GM23338 (cell line): ENCODE measurements around the gene MTLN. TPM values are rescaled to one million over a fixed set of nuclear protein-coding genes. Genes with fewer than 3 reads are reported as not detected.

ENCODE experiments used
- ATAC-seq: fragments of 200-7000 bp; cut with Tn5 transposase; 3 replicates; pipeline ENCODE4 v1.9.1; 2020
- DNase-seq: peaks from one replicate; pipeline ENCODE4 v3.0.0-alpha.2; 2015; ENCODE audit warnings: low spot score
- H2AFZ ChIP-seq: fragments of 200-600 bp; sonication (generic); 2 replicates; pipeline ENCODE4 v1.8.0; 2016; ENCODE audit warnings: antibody characterized with exemption, mild to moderate bottlenecking, moderate library complexity
- H3F3A ChIP-seq: fragments of 200-600 bp; sonication (generic); replicated peaks from 2 replicates; pipeline ENCODE4 v1.8.0; 2017; ENCODE audit warnings: antibody characterized with exemption, mixed run types, low read depth
- H3K27ac ChIP-seq: fragments of 200-600 bp; sonication (generic); 2 replicates; pipeline ENCODE4 v1.6.1; 2016; ENCODE audit warnings: low read depth
- H3K27me3 ChIP-seq: fragments of 200-600 bp; sonication (generic); 2 replicates; pipeline ENCODE4 v1.8.0; 2016; ENCODE audit warnings: mild to moderate bottlenecking, mixed run types, moderate library complexity; ENCODE audit not compliant: insufficient read depth
- H3K36me3 ChIP-seq: fragments of 200-600 bp; sonication (generic); 2 replicates; pipeline ENCODE4 v1.8.0; 2016; ENCODE audit warnings: mild to moderate bottlenecking; ENCODE audit not compliant: insufficient read depth
- H3K4me1 ChIP-seq: fragments of 200-600 bp; sonication (generic); 2 replicates; pipeline ENCODE4 v1.8.0; 2016; ENCODE audit warnings: mild to moderate bottlenecking, moderate library complexity; ENCODE audit not compliant: insufficient read depth
- H3K4me2 ChIP-seq: fragments of 200-600 bp; sonication (generic); 2 replicates; pipeline ENCODE4 v1.7.1; 2017; ENCODE audit warnings: mixed run types
- H3K4me3 ChIP-seq: fragments of 200-600 bp; sonication (generic); 2 replicates; pipeline ENCODE4 v1.6.1; 2016; ENCODE audit warnings: mixed run types
- H3K79me2 ChIP-seq: fragments of 200-600 bp; sonication (generic); replicated peaks from 2 replicates; pipeline ENCODE4 v1.8.0; 2017; ENCODE audit warnings: mild to moderate bottlenecking; ENCODE audit not compliant: insufficient read depth
- H3K9me2 ChIP-seq: fragments of 200-600 bp; sonication (generic); 2 replicates; pipeline ENCODE4 v1.8.0; 2017; ENCODE audit not compliant: insufficient read depth
- H4K20me1 ChIP-seq: fragments of 200-600 bp; sonication (generic); replicated peaks from 2 replicates; pipeline ENCODE4 v1.8.0; 2017; ENCODE audit warnings: mild to moderate bottlenecking; ENCODE audit not compliant: insufficient read depth
- H3K27ac Mint-ChIP-seq: 2 replicates; pipeline ENCODE4 v1.8.0; 2020; ENCODE audit warnings: inconsistent platforms, mild to moderate bottlenecking, moderate library complexity, mixed read lengths
- H3K27me3 Mint-ChIP-seq: 3 replicates; pipeline ENCODE4 v1.8.0; 2022; ENCODE audit warnings: low read depth, mild to moderate bottlenecking, moderate library complexity, mixed read lengths, inconsistent platforms; ENCODE audit not compliant: insufficient read depth, poor library complexity
- H3K36me3 Mint-ChIP-seq: 3 replicates; pipeline ENCODE4 v1.8.0; 2021; ENCODE audit warnings: low read depth, mild to moderate bottlenecking, inconsistent platforms, moderate library complexity, mixed read lengths
- H3K4me1 Mint-ChIP-seq: 3 replicates; pipeline ENCODE4 v1.8.0; 2020; ENCODE audit warnings: mild to moderate bottlenecking, inconsistent platforms, mixed read lengths
- H3K4me3 Mint-ChIP-seq: 3 replicates; pipeline ENCODE4 v1.8.0; 2021; ENCODE audit warnings: moderate library complexity, mild to moderate bottlenecking, inconsistent platforms, mixed read lengths
- H3K9me3 Mint-ChIP-seq: 3 replicates; pipeline ENCODE4 v1.8.0; 2020; ENCODE audit warnings: moderate library complexity, mild to moderate bottlenecking, inconsistent platforms, mixed read lengths
- CREB1 ChIP-seq: fragments of 250-450 bp; sonication (Bioruptor Pico); IDR thresholded peaks from 2 replicates; pipeline ENCODE4 v1.5.0; 2020; ENCODE audit warnings: low read depth, mild to moderate bottlenecking, moderate library complexity
- EZH2 ChIP-seq: fragments of 200-600 bp; sonication (generic); IDR thresholded peaks from one replicate; pipeline ENCODE4 v1.8.0; 2017; ENCODE audit warnings: antibody characterized with exemption, mild to moderate bottlenecking, low read depth; ENCODE audit not compliant: unreplicated experiment
- EZH2phosphoT487 ChIP-seq: fragments of 200-600 bp; sonication (generic); IDR thresholded peaks from one replicate; pipeline ENCODE4 v1.8.1; 2018; ENCODE audit warnings: antibody characterized with exemption; ENCODE audit not compliant: unreplicated experiment
- JUNB ChIP-seq: IDR thresholded peaks from one replicate; pipeline ENCODE4 v1.6.1; 2016; ENCODE audit warnings: antibody characterized with exemption; ENCODE audit not compliant: unreplicated experiment
- POLR2AphosphoS5 ChIP-seq: IDR thresholded peaks from 2 replicates; pipeline ENCODE4 v1.6.1; 2016; ENCODE audit warnings: antibody characterized with exemption, low read depth
- STAT1 ChIP-seq: IDR thresholded peaks from one replicate; pipeline ENCODE4 v1.6.1; 2016; ENCODE audit warnings: antibody characterized with exemption; ENCODE audit not compliant: unreplicated experiment
- ZNF114 ChIP-seq: fragments of 250-450 bp; sonication (Bioruptor Pico); IDR thresholded peaks from 2 replicates; pipeline ENCODE4 v1.5.0; 2020; ENCODE audit warnings: mild to moderate bottlenecking, moderate library complexity
- ZNF331 ChIP-seq: fragments of 250-450 bp; sonication (Bioruptor Pico); IDR thresholded peaks from 2 replicates; pipeline ENCODE4 v1.5.0; 2020; ENCODE audit warnings: low read depth, mild to moderate bottlenecking, moderate library complexity
- polyA plus RNA-seq: library from polyadenylated mRNA; unstranded; fragments of >200 nt; fragmentation: Nextera tagmentation; extraction: Ambion mirVana; gene quantifications from 2 replicates; pipeline ENCODE4 v1.2.1, GENCODE V29; 2016
- total RNA-seq: library from RNA; depleted of rRNA; stranded (reverse); fragments of >200 nt; shearing (Covaris generic); gene quantifications from 2 replicates; pipeline ENCODE4 v1.2.3, GENCODE V29; 2014
- TF ChIP-seq, protein P1 (sequence below): IDR thresholded peaks from one replicate; pipeline ENCODE4 v1.6.1; 2018; ENCODE audit warnings: antibody characterized with exemption; ENCODE audit not compliant: unreplicated experiment
- TF ChIP-seq, protein P2 (sequence below): IDR thresholded peaks from 2 replicates; pipeline ENCODE4 v1.6.1; 2016; ENCODE audit warnings: antibody characterized with exemption
- TF ChIP-seq, protein P3 (sequence below), 2 experiments: fragments of 200-600 bp in 1 of 2; sonication (generic) in 1 of 2; conservative IDR thresholded peaks; 2 replicates each; pipeline versions ENCODE4 v1.5.1 to v1.6.1; 2016 to 2017; ENCODE audit warnings: antibody characterized with exemption in 2 of 2, low read depth in 2 of 2, mild to moderate bottlenecking in 2 of 2, moderate library complexity in 1 of 2

MTLN gene
- total and polyA plus RNA-seq, 2 experiments from 2014 or later = 40.2 to 151 TPM

DNA sequence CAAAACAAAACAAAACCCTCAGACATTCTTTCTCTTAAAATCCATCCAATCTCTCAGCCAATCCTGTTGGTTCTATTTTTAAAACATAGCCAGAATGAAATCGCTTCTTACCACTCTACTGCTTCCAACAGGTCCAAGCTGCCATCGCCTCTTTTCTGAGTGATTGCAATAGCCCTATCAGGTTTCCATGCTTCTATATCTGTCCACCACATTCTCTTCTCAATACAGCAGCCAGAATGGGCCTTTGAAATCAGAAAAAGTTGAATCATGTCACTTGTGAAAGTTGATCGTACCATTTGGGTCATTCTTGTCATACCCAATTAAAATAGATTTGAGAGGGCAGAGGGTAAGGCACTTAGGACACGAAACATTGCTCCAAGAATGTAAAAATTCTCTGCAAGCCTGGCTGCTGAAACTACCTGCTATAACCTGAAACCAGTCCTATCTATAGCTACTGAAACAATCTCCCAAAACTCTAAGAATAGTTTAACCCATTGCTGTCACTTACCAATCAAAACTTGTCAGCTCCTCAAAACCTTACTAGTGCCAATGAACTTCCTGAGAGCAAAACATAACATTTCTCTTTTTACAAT is 3.3 kb upstream of the MTLN start:
- no peaks in the 10 kb centered on the region for H3F3A ChIP-seq
- Mint-ChIP-seq H3K36me3 (peaks cover 18% of the 10 kb centered on the region), H3K4me3 (no peak overlapping the region), H3K27me3 (peaks cover 9% of the 10 kb centered on the region), H3K27ac (no peak overlapping the region), H3K9me3 (peaks cover 49% of the 10 kb centered on the region), H3K4me1 (peaks cover 4% of the 10 kb centered on the region; the same call in 1 of the 3 replicates)
- H3K27ac ChIP-seq = no peak overlapping the region
- no peak overlapping the region for H3K4me3 ChIP-seq
- no peak for TF ChIP-seq POLR2AphosphoS5
- TF ChIP-seq, protein P1, sequence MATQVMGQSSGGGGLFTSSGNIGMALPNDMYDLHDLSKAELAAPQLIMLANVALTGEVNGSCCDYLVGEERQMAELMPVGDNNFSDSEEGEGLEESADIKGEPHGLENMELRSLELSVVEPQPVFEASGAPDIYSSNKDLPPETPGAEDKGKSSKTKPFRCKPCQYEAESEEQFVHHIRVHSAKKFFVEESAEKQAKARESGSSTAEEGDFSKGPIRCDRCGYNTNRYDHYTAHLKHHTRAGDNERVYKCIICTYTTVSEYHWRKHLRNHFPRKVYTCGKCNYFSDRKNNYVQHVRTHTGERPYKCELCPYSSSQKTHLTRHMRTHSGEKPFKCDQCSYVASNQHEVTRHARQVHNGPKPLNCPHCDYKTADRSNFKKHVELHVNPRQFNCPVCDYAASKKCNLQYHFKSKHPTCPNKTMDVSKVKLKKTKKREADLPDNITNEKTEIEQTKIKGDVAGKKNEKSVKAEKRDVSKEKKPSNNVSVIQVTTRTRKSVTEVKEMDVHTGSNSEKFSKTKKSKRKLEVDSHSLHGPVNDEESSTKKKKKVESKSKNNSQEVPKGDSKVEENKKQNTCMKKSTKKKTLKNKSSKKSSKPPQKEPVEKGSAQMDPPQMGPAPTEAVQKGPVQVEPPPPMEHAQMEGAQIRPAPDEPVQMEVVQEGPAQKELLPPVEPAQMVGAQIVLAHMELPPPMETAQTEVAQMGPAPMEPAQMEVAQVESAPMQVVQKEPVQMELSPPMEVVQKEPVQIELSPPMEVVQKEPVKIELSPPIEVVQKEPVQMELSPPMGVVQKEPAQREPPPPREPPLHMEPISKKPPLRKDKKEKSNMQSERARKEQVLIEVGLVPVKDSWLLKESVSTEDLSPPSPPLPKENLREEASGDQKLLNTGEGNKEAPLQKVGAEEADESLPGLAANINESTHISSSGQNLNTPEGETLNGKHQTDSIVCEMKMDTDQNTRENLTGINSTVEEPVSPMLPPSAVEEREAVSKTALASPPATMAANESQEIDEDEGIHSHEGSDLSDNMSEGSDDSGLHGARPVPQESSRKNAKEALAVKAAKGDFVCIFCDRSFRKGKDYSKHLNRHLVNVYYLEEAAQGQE = no peak
- H3K4me1 ChIP-seq = peaks cover 6% of the 10 kb centered on the region; the same call in 1 of the 2 replicates
- H3K27me3 ChIP-seq = no peaks in the 10 kb centered on the region
- peaks cover 3% of the 10 kb centered on the region; the same call in 1 of the 2 replicates for H3K9me2 ChIP-seq
- H2AFZ ChIP-seq = no peak overlapping the region
- H3K79me2 ChIP-seq = no peaks in the 10 kb centered on the region; the same call in 1 of the 2 replicates
- H3K4me2 ChIP-seq = no peak overlapping the region
- no peak for ATAC-seq
- no peaks in the 10 kb centered on the region for H3K36me3 ChIP-seq
- DNase-seq = no peak
- no peaks in the 10 kb centered on the region for H4K20me1 ChIP-seq

DNA sequence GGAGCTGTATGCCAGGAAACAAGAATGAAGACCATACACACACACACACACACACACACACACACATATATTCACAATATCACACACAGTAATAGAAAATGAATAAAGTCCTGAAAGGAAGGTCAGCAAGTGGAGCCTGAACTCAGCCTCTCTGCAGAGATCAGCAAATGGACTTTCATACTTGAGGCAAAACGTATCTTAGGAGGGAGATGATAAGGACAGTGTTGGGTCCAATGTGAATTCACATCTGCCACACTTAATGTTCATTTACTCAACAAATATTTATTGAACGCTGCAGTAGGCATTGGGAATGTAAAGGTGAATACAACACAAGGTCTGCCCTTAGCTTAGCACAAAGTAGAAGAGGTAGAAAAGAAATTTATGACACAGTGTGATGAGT is 2.7 kb upstream of the MTLN start:
- H3K27ac Mint-ChIP-seq = no peak overlapping the region
- Histone ChIP-seq H3K4me2 (no peak overlapping the region), H3K36me3 (no peaks in the 10 kb centered on the region), H3K4me1 (peaks cover 6% of the 10 kb centered on the region; the same call in 1 of the 2 replicates), H2AFZ (no peak overlapping the region), H4K20me1 (no peaks in the 10 kb centered on the region), H3F3A (no peaks in the 10 kb centered on the region), H3K27me3 (no peaks in the 10 kb centered on the region), H3K27ac (no peak overlapping the region), H3K79me2 (no peaks in the 10 kb centered on the region; the same call in 1 of the 2 replicates), H3K9me2 (no peaks in the 10 kb centered on the region; the same call in 1 of the 2 replicates), H3K4me3 (no peak overlapping the region)
- H3K36me3 Mint-ChIP-seq = peaks cover 21% of the 10 kb centered on the region
- no peak for ATAC-seq
- no peak for DNase-seq
- peaks cover 9% of the 10 kb centered on the region for H3K27me3 Mint-ChIP-seq
- H3K9me3 Mint-ChIP-seq = peaks cover 49% of the 10 kb centered on the region
- H3K4me3 Mint-ChIP-seq = no peak overlapping the region
- peaks cover 4% of the 10 kb centered on the region; the same call in 1 of the 3 replicates for H3K4me1 Mint-ChIP-seq
- TF ChIP-seq, protein P2, sequence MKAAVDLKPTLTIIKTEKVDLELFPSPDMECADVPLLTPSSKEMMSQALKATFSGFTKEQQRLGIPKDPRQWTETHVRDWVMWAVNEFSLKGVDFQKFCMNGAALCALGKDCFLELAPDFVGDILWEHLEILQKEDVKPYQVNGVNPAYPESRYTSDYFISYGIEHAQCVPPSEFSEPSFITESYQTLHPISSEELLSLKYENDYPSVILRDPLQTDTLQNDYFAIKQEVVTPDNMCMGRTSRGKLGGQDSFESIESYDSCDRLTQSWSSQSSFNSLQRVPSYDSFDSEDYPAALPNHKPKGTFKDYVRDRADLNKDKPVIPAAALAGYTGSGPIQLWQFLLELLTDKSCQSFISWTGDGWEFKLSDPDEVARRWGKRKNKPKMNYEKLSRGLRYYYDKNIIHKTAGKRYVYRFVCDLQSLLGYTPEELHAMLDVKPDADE = no peak
- no peak for TF ChIP-seq ZNF331 (CRISPR knock-in tag)
- TF ChIP-seq, protein P3, sequence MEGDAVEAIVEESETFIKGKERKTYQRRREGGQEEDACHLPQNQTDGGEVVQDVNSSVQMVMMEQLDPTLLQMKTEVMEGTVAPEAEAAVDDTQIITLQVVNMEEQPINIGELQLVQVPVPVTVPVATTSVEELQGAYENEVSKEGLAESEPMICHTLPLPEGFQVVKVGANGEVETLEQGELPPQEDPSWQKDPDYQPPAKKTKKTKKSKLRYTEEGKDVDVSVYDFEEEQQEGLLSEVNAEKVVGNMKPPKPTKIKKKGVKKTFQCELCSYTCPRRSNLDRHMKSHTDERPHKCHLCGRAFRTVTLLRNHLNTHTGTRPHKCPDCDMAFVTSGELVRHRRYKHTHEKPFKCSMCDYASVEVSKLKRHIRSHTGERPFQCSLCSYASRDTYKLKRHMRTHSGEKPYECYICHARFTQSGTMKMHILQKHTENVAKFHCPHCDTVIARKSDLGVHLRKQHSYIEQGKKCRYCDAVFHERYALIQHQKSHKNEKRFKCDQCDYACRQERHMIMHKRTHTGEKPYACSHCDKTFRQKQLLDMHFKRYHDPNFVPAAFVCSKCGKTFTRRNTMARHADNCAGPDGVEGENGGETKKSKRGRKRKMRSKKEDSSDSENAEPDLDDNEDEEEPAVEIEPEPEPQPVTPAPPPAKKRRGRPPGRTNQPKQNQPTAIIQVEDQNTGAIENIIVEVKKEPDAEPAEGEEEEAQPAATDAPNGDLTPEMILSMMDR (conservative IDR thresholded peaks at IDR 0.05; ENCODE audit: low read depth in 2 of 2) = no peak
- no peak for TF ChIP-seq EZH2
- TF ChIP-seq CREB1 (CRISPR knock-in tag) = no peak
- TF ChIP-seq JUNB = no peak
- TF ChIP-seq ZNF114 (CRISPR knock-in tag) = no peak
- no peak for TF ChIP-seq EZH2phosphoT487
- TF ChIP-seq, protein P1 = no peak
- no peak for TF ChIP-seq POLR2AphosphoS5
- no peak for TF ChIP-seq STAT1
